ENCODE results near the gene ALOXE3. TPM values are rescaled to one million over a fixed set of nuclear protein-coding genes. Genes with fewer than 3 reads are reported as not detected.
A peak's percentile ranks its signal among the peaks of the same experiment; 100 is the strongest.

ALOXE3 gene
- total RNA-seq, 1 donor from 2014 or later = not detected

GRCh38 chr17:8163978-8164814 is 45.9 kb upstream of the ALOXE3 start:
- DNase-seq = no peak
- Mint-ChIP-seq H3K27me3 (no peaks in the 10 kb centered on the region), H3K4me3 (peak overlapping the region; percentile 91), H3K4me1 (peaks cover 48% of the 10 kb centered on the region), H3K9me3 (no peaks in the 10 kb centered on the region), H3K27ac (peak overlapping the region; percentile 95), H3K36me3 (ENCODE audit: low read depth) (peaks cover 24% of the 10 kb centered on the region)
- peak; percentile 13 for ATAC-seq (ENCODE audit: low read depth)
- CTCF ChIA-PET = no interaction called here
- no peak for TF ChIP-seq CTCF (IDR thresholded peaks at IDR 0.05)
- intact Hi-C loops (cut with micrococcal nuclease) = loop anchor here (1.0 kb wide), 1 partner anchor 9 kb away; no protein-coding TSS in a partner anchor
- POLR2A ChIA-PET = interaction anchor here (0.7 to 15.9 kb wide), 14 partner anchors 9 to 131 kb away, joined by 3 to 385 read pairs (median 8); partner anchors contain the start of genes ALOXE3, BORCS6, CTC1 and PFAS

DNA sequence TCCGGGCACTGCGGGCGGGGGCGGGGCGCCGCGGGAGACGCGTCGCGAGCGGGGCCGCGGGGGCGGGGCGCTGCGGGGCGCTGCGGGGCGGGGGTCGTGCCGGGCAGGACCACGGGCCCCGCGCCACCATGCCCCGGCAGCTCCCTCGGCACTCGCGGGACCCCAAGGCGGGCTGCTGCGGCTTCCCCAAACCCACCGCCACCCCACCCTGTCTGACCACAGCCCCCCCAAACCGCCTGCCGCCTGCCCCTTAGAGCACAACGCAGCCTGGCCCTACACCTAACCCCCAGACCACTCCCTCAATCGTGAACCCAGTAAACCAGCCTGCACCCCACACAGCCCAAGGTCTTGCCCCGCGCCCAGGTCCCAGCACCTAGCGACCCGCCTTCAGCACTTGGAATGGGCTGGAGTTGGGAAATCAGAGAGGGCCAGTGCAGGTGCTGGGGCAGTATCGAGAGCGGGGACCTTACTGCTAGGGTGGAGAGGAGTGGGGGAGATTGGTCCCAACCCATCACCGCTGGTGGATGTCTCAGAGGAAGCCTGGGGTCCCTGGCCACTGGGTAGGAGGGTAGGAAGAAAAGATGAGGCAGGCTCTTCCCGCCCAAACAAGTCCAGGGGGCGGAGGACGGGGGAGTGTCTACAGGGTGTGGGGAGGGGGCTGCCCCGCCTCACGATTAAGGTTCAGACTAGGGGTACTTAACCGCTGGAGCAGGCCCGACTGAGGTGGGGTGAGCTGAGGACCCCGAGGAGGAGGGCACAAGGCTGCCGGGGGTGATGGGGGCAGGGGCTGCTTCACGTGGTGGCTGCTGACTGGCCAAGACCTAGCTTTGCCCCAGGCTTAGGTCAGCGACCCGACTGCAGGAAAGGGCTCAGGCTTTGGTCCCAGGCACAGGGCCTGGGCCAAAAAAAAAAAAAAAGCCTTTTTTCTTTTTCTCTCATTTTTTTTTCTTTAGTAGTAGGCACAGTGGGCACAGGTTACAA is 45.0 kb upstream of the ALOXE3 start:
- intact Hi-C loops (cut with micrococcal nuclease) = no loop called here
- Mint-ChIP-seq H3K27ac (peak overlapping the region; percentile 95), H3K36me3 (ENCODE audit: low read depth) (peaks cover 30% of the 10 kb centered on the region), H3K4me3 (peak overlapping the region; percentile 91), H3K4me1 (peaks cover 55% of the 10 kb centered on the region), H3K9me3 (no peaks in the 10 kb centered on the region), H3K27me3 (no peaks in the 10 kb centered on the region)
- ChIA-PET CTCF (interaction anchor here (1.0 to 2.0 kb wide), 2 partner anchors 44 to 84 kb away, joined by 3 to 5 read pairs; no protein-coding TSS in a partner anchor), POLR2A (interaction anchor here (0.6 to 15.9 kb wide), 16 partner anchors 10 to 126 kb away, joined by 3 to 385 read pairs (median 8); partner anchors contain the start of genes ALOXE3, BORCS6, CTC1 and PFAS)
- no peak for TF ChIP-seq CTCF (IDR thresholded peaks at IDR 0.05)
- ATAC-seq (ENCODE audit: low read depth) = peak; percentile 18
- DNase-seq = no peak

- H3K9me3 Mint-ChIP-seq = no peaks in the 10 kb centered on the region
- H3K4me1 Mint-ChIP-seq = peaks cover 56% of the 10 kb centered on the region
- ChIA-PET POLR2A (interaction anchor here (0.6 to 15.9 kb wide), 9 partner anchors 10 to 133 kb away, joined by 3 to 385 read pairs (median 5); partner anchors contain the start of genes BORCS6, CTC1 and SLC25A35), CTCF (interaction anchor here (1.0 to 2.0 kb wide), 2 partner anchors 43 to 83 kb away, joined by 3 to 5 read pairs; no protein-coding TSS in a partner anchor)
- ATAC-seq (ENCODE audit: low read depth) = peak; percentile 71
- intact Hi-C loops (cut with micrococcal nuclease) = no loop called here
- TF ChIP-seq CTCF (IDR thresholded peaks at IDR 0.05) = no peak
- H3K4me3 Mint-ChIP-seq = peak within 1 kb of the TSS; percentile 91
- peak; percentile 91 for DNase-seq
- H3K27ac Mint-ChIP-seq = peak within 1 kb of the TSS; percentile 95
- H3K36me3 Mint-ChIP-seq (ENCODE audit: low read depth) = peaks cover 33% of the 10 kb centered on the region
- H3K27me3 Mint-ChIP-seq = no peaks in the 10 kb centered on the region
These were observed 44.1 kb upstream of the ALOXE3 start, which contains the start of gene VAMP2 for GRCh38 chr17:8162233-8162996. Gene VAMP2, minus strand, starts transcription at chr17:8162948. Its CDS starts 69 bp downstream, at chr17:8162879.

DNA sequence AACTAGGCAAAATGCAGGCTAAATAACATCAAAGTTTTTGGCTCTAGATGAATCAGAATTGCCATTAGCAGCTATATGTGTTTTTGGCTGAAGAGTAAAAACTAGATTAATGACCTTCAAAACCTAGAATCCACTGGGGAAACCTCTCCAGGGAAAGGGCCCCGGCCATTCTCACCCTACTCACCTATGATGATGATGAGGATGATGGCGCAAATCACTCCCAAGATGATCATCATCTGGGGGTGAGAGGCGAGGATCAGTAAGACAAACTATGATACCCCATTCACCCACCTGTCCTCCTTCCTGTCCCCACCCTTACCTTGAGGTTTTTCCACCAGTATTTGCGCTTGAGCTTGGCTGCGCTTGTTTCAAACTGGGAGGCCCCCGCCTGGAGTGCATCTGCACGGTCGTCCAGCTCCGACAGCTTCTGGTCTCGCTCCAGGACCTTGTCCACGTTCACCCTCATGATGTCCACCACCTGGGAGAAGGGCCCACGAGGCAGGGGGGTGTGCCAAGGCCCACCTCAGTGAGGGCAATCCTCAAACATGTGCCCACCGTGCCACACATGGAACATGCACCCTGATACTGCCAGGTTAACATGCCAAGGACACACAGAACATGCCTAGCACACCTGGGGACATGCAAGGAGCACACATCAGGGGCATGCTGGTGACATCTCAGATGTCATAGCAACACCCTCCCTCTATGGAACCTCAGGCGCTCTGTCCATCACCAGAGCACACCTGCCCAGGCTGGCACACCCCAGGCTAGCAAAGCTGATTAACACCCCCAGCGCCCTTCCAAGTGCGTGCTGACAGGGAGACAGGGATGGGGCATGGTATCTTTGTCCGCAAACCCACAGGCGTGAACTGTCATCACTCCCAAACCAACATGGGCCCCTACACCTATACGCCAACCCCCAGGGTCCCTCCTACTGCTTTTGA is 43.2 kb upstream of the ALOXE3 start:
- peak overlapping the region; percentile 83 for H3K4me3 Mint-ChIP-seq
- POLR2A ChIA-PET = interaction anchor here (1.0 to 15.9 kb wide), 9 partner anchors 10 to 134 kb away, joined by 3 to 385 read pairs (median 6); partner anchors contain the start of genes BORCS6, CTC1 and SLC25A35
- peaks cover 56% of the 10 kb centered on the region for H3K4me1 Mint-ChIP-seq
- H3K27ac Mint-ChIP-seq = peak overlapping the region; percentile 80
- intact Hi-C loops (cut with micrococcal nuclease) = no loop called here
- no peak for TF ChIP-seq CTCF (IDR thresholded peaks at IDR 0.05)
- DNase-seq (no peak), ATAC-seq (ENCODE audit: low read depth) (no peak)
- H3K27me3 Mint-ChIP-seq = no peaks in the 10 kb centered on the region
- H3K36me3 Mint-ChIP-seq (ENCODE audit: low read depth) = peaks cover 33% of the 10 kb centered on the region
- H3K9me3 Mint-ChIP-seq = no peaks in the 10 kb centered on the region
- CTCF ChIA-PET = interaction anchor here (1.0 to 2.0 kb wide), 6 partner anchors 12 to 88 kb away, joined by 3 to 5 read pairs (median 3); no protein-coding TSS in a partner anchor

Data from activated B cell treated with CpG ODN at 0.5 μM for 24 hours (primary cell).